ENCODE data around the gene PNPO.

Gene PNPO

GRCh38 chr17:47998044-47998443 lies 56.7 kb downstream of the PNPO start:
- DNase-seq (ENCODE audit: low read depth): no peak
